GM19438 (cell line): Measurements from ENCODE around the gene FRMD1.

ENCODE experiments used
- ATAC-seq: cut with Tn5 transposase; IDR thresholded peaks from one replicate; pipeline ENCODE4 v1.9.1; 2021; ENCODE audit warnings: low read depth; ENCODE audit not compliant: unreplicated experiment

The FRMD1 gene

GRCh38 chr6:168058691-168059551 is 20.1 kb downstream of the FRMD1 start:
- ATAC-seq, result no peak

- ATAC-seq, result no peak
Measured at GRCh38 chr6:168057836-168058235, 21.2 kb downstream of the FRMD1 start.

GRCh38 chr6:168056892-168057527 is 22.0 kb downstream of the FRMD1 start:
- no peak for ATAC-seq

- ATAC-seq, result no peak
Measured at GRCh38 chr6:168055696-168056489, 23.1 kb downstream of the FRMD1 start.

GRCh38 chr6:168054765-168055560 is 24.0 kb downstream of the FRMD1 start:
- ATAC-seq, result no peak

- ATAC-seq, result no peak
Measured at GRCh38 chr6:168053957-168054471, 25.0 kb downstream of the FRMD1 start.

- no peak for ATAC-seq
Measured at GRCh38 chr6:168053086-168053956, 25.7 kb downstream of the FRMD1 start.

GRCh38 chr6:168052291-168052891 is 26.6 kb downstream of the FRMD1 start:
- ATAC-seq, result no peak

GRCh38 chr6:168051648-168052047 is 27.4 kb downstream of the FRMD1 start:
- no peak for ATAC-seq

- ATAC-seq, result no peak
Measured at GRCh38 chr6:168050881-168051586, 28.0 kb downstream of the FRMD1 start.

GRCh38 chr6:168050225-168050880 is 28.7 kb downstream of the FRMD1 start:
- ATAC-seq, result no peak

GRCh38 chr6:168049706-168050224 is 29.2 kb downstream of the FRMD1 start:
- ATAC-seq, result no peak

- no peak for ATAC-seq
Measured at GRCh38 chr6:168049277-168049676, 29.7 kb downstream of the FRMD1 start.

GRCh38 chr6:168048724-168049025 is 30.3 kb downstream of the FRMD1 start:
- ATAC-seq, result no peak

GRCh38 chr6:168047841-168048723 is 30.9 kb downstream of the FRMD1 start:
- ATAC-seq, result no peak

- ATAC-seq, result no peak
Measured at GRCh38 chr6:168046696-168047095, 32.3 kb downstream of the FRMD1 start.
